Vagina (tissue), 2 donors: ENCODE results near the gene FCHO2.

ENCODE experiments used
- POLR2AphosphoS5 ChIP-seq, 2 donors: sonication (generic); formaldehyde crosslinking; IDR thresholded peaks; one replicate each; pipeline ENCODE4 v1.9.0; 2017; ENCODE audit warnings: antibody characterized with exemption in 2 of 2, mild to moderate bottlenecking in 2 of 2, low read depth in 1 of 2; ENCODE audit not compliant: insufficient read depth in 1 of 2
- TF ChIP-seq, protein P1 (sequence below), 3 experiments: fragments of 450-650 bp in 2 of 3; fragments of 200-600 bp in 1 of 3; sonication (generic) in 1 of 3; IDR thresholded peaks; one replicate each; pipeline ENCODE4 v1.5.1; 2017 to 2019; ENCODE audit warnings: antibody characterized with exemption in 3 of 3, mild to moderate bottlenecking in 2 of 3, moderate library complexity in 2 of 3

DNA sequence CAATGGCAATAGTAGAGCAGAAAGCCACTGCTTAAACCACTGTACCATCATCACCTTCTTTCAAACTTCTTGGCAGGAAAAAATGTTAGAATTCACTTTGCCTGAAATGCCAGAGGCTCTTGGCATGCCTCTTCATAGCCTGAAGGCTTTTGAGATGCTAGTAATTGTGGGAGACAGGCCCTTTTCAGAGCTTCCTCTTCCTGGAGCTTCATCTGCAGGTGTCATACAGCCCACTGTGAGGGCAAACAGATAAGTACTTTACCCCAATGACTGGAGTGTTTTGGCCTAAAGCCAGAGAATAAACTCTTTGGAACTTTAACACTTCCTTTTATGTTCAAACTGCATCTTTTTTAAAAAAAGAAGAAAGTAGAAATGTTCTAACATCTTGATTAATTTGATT, 83.2 kb downstream of the FCHO2 start:
- TF ChIP-seq, protein P1, sequence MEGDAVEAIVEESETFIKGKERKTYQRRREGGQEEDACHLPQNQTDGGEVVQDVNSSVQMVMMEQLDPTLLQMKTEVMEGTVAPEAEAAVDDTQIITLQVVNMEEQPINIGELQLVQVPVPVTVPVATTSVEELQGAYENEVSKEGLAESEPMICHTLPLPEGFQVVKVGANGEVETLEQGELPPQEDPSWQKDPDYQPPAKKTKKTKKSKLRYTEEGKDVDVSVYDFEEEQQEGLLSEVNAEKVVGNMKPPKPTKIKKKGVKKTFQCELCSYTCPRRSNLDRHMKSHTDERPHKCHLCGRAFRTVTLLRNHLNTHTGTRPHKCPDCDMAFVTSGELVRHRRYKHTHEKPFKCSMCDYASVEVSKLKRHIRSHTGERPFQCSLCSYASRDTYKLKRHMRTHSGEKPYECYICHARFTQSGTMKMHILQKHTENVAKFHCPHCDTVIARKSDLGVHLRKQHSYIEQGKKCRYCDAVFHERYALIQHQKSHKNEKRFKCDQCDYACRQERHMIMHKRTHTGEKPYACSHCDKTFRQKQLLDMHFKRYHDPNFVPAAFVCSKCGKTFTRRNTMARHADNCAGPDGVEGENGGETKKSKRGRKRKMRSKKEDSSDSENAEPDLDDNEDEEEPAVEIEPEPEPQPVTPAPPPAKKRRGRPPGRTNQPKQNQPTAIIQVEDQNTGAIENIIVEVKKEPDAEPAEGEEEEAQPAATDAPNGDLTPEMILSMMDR (IDR thresholded peaks at IDR 0.05): no peak
- TF ChIP-seq POLR2AphosphoS5 (IDR thresholded peaks at IDR 0.05; ENCODE audit: insufficient read depth in 1 of 2, low read depth in 1 of 2): no peak
